Upper lobe of left lung (tissue), 4 donors: ENCODE measurements around the gene SEMA4D.

ENCODE experiments used
- CTCF ChIP-seq, 6 experiments: fragments of 450-650 bp in 4 of 6; fragments of 200-600 bp in 2 of 6; sonication (generic) in 2 of 6; IDR thresholded peaks; one replicate each; pipeline ENCODE4 v1.5.1; 2016 to 2019; ENCODE audit warnings: antibody characterized with exemption in 6 of 6
- EP300 ChIP-seq, 4 donors: sonication (generic); formaldehyde crosslinking; IDR thresholded peaks; one replicate each; pipeline ENCODE4 v1.5.1; 2017; ENCODE audit warnings: antibody characterized with exemption in 4 of 4, control low read depth in 2 of 4
- POLR2AphosphoS5 ChIP-seq, 2 donors: sonication (generic); formaldehyde crosslinking; IDR thresholded peaks; one replicate each; pipeline ENCODE4 v1.5.1; 2017; ENCODE audit warnings: antibody characterized with exemption in 2 of 2

GRCh38 chr9:89530726-89531125 lies 32.8 kb upstream of the SEMA4D start:
- no peak for TF ChIP-seq POLR2AphosphoS5 (IDR thresholded peaks at IDR 0.05)
- no peak for TF ChIP-seq CTCF (IDR thresholded peaks at IDR 0.05)
- TF ChIP-seq EP300 (IDR thresholded peaks at IDR 0.05): no peak
